ENCODE data around the gene MYOCD.

DNA sequence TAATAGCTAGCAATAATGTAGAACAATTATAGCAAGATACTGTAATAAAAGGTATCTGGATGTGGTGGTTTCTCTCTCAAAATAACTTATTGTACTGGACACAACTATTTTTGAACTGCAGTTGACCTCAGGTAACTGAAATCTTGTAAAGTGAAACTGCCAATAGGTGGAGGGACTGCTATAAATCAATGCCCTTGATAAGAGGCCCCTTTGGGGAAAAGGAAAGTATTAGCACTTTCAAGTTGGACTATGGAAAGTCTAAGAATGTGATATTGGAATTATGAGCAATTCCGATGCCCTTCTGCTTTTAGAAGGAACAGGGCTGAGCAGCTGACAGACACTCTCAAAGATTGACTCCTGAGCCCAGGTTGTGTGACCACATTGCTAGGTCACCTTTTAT is 79.1 kb downstream of the MYOCD start:
- TF ChIP-seq, protein P1, sequence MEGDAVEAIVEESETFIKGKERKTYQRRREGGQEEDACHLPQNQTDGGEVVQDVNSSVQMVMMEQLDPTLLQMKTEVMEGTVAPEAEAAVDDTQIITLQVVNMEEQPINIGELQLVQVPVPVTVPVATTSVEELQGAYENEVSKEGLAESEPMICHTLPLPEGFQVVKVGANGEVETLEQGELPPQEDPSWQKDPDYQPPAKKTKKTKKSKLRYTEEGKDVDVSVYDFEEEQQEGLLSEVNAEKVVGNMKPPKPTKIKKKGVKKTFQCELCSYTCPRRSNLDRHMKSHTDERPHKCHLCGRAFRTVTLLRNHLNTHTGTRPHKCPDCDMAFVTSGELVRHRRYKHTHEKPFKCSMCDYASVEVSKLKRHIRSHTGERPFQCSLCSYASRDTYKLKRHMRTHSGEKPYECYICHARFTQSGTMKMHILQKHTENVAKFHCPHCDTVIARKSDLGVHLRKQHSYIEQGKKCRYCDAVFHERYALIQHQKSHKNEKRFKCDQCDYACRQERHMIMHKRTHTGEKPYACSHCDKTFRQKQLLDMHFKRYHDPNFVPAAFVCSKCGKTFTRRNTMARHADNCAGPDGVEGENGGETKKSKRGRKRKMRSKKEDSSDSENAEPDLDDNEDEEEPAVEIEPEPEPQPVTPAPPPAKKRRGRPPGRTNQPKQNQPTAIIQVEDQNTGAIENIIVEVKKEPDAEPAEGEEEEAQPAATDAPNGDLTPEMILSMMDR (IDR thresholded peaks at IDR 0.05), result no peak
- no peak for TF ChIP-seq POLR2A (IDR thresholded peaks at IDR 0.05)
